ENCODE results near the gene ACSS1.

DNA sequence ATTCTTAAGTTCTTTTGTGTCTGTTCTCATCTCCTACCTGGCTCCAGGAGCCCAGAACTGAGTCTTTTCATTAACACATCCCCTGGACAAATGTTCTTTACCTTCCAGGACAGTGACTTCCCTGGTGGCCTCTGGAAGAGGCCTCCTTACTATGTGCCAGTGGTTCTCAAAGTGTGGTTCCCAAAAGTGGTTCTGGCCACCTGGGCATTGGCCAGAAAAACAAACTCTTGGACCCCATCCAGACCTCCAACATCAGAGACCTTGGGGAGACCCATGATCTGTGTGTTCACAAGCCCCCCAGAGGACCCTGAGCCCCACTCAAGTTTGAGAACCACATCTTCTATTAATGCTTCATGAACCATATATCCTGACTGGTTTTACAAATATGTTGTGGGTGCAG, 31.2 kb upstream of the ACSS1 start:
- TF ChIP-seq, protein P1, sequence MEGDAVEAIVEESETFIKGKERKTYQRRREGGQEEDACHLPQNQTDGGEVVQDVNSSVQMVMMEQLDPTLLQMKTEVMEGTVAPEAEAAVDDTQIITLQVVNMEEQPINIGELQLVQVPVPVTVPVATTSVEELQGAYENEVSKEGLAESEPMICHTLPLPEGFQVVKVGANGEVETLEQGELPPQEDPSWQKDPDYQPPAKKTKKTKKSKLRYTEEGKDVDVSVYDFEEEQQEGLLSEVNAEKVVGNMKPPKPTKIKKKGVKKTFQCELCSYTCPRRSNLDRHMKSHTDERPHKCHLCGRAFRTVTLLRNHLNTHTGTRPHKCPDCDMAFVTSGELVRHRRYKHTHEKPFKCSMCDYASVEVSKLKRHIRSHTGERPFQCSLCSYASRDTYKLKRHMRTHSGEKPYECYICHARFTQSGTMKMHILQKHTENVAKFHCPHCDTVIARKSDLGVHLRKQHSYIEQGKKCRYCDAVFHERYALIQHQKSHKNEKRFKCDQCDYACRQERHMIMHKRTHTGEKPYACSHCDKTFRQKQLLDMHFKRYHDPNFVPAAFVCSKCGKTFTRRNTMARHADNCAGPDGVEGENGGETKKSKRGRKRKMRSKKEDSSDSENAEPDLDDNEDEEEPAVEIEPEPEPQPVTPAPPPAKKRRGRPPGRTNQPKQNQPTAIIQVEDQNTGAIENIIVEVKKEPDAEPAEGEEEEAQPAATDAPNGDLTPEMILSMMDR (IDR thresholded peaks at IDR 0.05) = no peak
- TF ChIP-seq ZFX (IDR thresholded peaks at IDR 0.05; ENCODE audit: borderline replicate concordance) = no peak
